Measurements from ENCODE around the gene TMEM150B.
"Not testable (repeated sequence)": the region's sequence is repeated elsewhere in the genome, so short reads cannot be mapped to it uniquely, and the experiment has no call there.

TMEM150B gene

GRCh38 chr19:55339105-55339888 is 14.2 kb upstream of the TMEM150B start, which contains the start of gene KMT5C:
TSS of gene KMT5C (plus strand) at chr19:55339876. CDS start at chr19:55341937, 2,061 bp downstream.
- Histone ChIP-seq H3K79me2 (ENCODE audit: insufficient read depth, low read length) (no peaks in the 10 kb centered on the region), H3K9me3 (ENCODE audit: low read length) (no peaks in the 10 kb centered on the region), H2AFZ (ENCODE audit: low read length) (peak within 1 kb of the TSS; percentile 72), H3K27me3 (ENCODE audit: insufficient read depth, low read length) (no peaks in the 10 kb centered on the region), H3K4me1 (ENCODE audit: insufficient read depth, low read length, severe bottlenecking) (peaks cover 25% of the 10 kb centered on the region), H3K9me2 (ENCODE audit: low read depth, low read length) (no peaks in the 10 kb centered on the region), H4K20me1 (ENCODE audit: insufficient read depth, low read length) (no peaks in the 10 kb centered on the region), H3K36me3 (ENCODE audit: insufficient read depth, low read length) (peaks cover 14% of the 10 kb centered on the region), H3K4me2 (ENCODE audit: low read length) (peak within 1 kb of the TSS; percentile 89), H3K27ac (ENCODE audit: low read depth, low read length, poor library complexity, severe bottlenecking) (peak within 1 kb of the TSS; percentile 62), H3K9ac (ENCODE audit: low read length) (peak within 1 kb of the TSS; percentile 85), H3K4me3 (ENCODE audit: low read depth, low read length, poor library complexity, severe bottlenecking) (peak within 1 kb of the TSS; percentile 73), H3F3A (ENCODE audit: insufficient read depth, low read length) (no peaks in the 10 kb centered on the region)
- TF ChIP-seq, protein P1, sequence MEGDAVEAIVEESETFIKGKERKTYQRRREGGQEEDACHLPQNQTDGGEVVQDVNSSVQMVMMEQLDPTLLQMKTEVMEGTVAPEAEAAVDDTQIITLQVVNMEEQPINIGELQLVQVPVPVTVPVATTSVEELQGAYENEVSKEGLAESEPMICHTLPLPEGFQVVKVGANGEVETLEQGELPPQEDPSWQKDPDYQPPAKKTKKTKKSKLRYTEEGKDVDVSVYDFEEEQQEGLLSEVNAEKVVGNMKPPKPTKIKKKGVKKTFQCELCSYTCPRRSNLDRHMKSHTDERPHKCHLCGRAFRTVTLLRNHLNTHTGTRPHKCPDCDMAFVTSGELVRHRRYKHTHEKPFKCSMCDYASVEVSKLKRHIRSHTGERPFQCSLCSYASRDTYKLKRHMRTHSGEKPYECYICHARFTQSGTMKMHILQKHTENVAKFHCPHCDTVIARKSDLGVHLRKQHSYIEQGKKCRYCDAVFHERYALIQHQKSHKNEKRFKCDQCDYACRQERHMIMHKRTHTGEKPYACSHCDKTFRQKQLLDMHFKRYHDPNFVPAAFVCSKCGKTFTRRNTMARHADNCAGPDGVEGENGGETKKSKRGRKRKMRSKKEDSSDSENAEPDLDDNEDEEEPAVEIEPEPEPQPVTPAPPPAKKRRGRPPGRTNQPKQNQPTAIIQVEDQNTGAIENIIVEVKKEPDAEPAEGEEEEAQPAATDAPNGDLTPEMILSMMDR (IDR thresholded peaks at IDR 0.05; ENCODE audit: low read length) = no peak
- no peak for TF ChIP-seq EZH2 (IDR thresholded peaks at IDR 0.05; ENCODE audit: borderline replicate concordance, low read length)

GRCh38 chr19:55336101-55336500 is 11.0 kb upstream of the TMEM150B start:
- Histone ChIP-seq H3K9ac (ENCODE audit: low read length) (no peak overlapping the region), H4K20me1 (ENCODE audit: insufficient read depth, low read length) (no peaks in the 10 kb centered on the region), H3K27me3 (ENCODE audit: insufficient read depth, low read length) (no peaks in the 10 kb centered on the region), H3K4me3 (ENCODE audit: low read depth, low read length, poor library complexity, severe bottlenecking) (no peak overlapping the region), H3K9me2 (ENCODE audit: low read depth, low read length) (no peaks in the 10 kb centered on the region), H3K4me2 (ENCODE audit: low read length) (no peak overlapping the region), H2AFZ (ENCODE audit: low read length) (no peak overlapping the region), H3K36me3 (ENCODE audit: insufficient read depth, low read length) (no peaks in the 10 kb centered on the region), H3K27ac (ENCODE audit: low read depth, low read length, poor library complexity, severe bottlenecking) (no peak overlapping the region), H3F3A (ENCODE audit: insufficient read depth, low read length) (no peaks in the 10 kb centered on the region), H3K4me1 (ENCODE audit: insufficient read depth, low read length, severe bottlenecking) (peaks cover 19% of the 10 kb centered on the region), H3K9me3 (ENCODE audit: low read length) (no peaks in the 10 kb centered on the region), H3K79me2 (ENCODE audit: insufficient read depth, low read length) (no peaks in the 10 kb centered on the region)
- no peak for TF ChIP-seq EZH2 (IDR thresholded peaks at IDR 0.05; ENCODE audit: borderline replicate concordance, low read length)
- TF ChIP-seq, protein P1 (IDR thresholded peaks at IDR 0.05; ENCODE audit: low read length) = no peak

GRCh38 chr19:55333870-55334269 is 8.7 kb upstream of the TMEM150B start:
- TF ChIP-seq, protein P1 (IDR thresholded peaks at IDR 0.05; ENCODE audit: low read length) = no peak
- TF ChIP-seq EZH2 (IDR thresholded peaks at IDR 0.05; ENCODE audit: borderline replicate concordance, low read length) = no peak
- Histone ChIP-seq H3K27me3 (ENCODE audit: insufficient read depth, low read length) (no peaks in the 10 kb centered on the region), H3K4me3 (ENCODE audit: low read depth, low read length, poor library complexity, severe bottlenecking) (no peak overlapping the region), H3K79me2 (ENCODE audit: insufficient read depth, low read length) (no peaks in the 10 kb centered on the region), H3K9me3 (ENCODE audit: low read length) (no peaks in the 10 kb centered on the region), H4K20me1 (ENCODE audit: insufficient read depth, low read length) (no peaks in the 10 kb centered on the region), H3K4me2 (ENCODE audit: low read length) (no peak overlapping the region), H3K9ac (ENCODE audit: low read length) (no peak overlapping the region), H3F3A (ENCODE audit: insufficient read depth, low read length) (no peaks in the 10 kb centered on the region), H3K36me3 (ENCODE audit: insufficient read depth, low read length) (no peaks in the 10 kb centered on the region), H3K9me2 (ENCODE audit: low read depth, low read length) (no peaks in the 10 kb centered on the region), H2AFZ (ENCODE audit: low read length) (no peak overlapping the region), H3K4me1 (ENCODE audit: insufficient read depth, low read length, severe bottlenecking) (peaks cover 8% of the 10 kb centered on the region), H3K27ac (ENCODE audit: low read depth, low read length, poor library complexity, severe bottlenecking) (no peak overlapping the region)

DNA sequence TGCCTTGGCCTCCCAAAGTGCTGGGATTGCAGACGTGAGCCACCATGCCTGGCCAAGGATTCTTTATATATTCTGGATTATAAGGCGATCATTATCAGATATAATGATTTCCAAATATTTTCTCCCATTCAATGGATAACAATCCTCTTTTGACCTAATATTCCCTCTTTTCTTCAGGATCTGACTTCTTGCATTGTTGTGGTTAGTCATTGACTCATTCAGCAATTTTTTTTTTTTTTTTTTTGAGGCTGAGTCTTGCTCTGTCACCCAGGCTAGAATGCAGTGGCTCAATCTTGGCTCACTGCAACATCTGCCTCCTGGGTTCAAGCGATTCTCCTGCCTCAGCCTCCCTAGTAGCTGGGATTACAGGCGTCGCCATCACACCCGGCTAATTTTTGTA is 4.7 kb upstream of the TMEM150B start:
- not testable (repeated sequence) for H3K4me1 ChIP-seq (ENCODE audit: insufficient read depth, low read length, severe bottlenecking); H3K27me3 ChIP-seq (ENCODE audit: insufficient read depth, low read length); H2AFZ ChIP-seq (ENCODE audit: low read length); H3K36me3 ChIP-seq (ENCODE audit: insufficient read depth, low read length); H3K9me3 ChIP-seq (ENCODE audit: low read length); H3K27ac ChIP-seq (ENCODE audit: low read depth, low read length, poor library complexity, severe bottlenecking); H3K79me2 ChIP-seq (ENCODE audit: insufficient read depth, low read length); H4K20me1 ChIP-seq (ENCODE audit: insufficient read depth, low read length); H3K9ac ChIP-seq (ENCODE audit: low read length); H3K9me2 ChIP-seq (ENCODE audit: low read depth, low read length); H3K4me2 ChIP-seq (ENCODE audit: low read length); H3K4me3 ChIP-seq (ENCODE audit: low read depth, low read length, poor library complexity, severe bottlenecking); H3F3A ChIP-seq (ENCODE audit: insufficient read depth, low read length)

DNA sequence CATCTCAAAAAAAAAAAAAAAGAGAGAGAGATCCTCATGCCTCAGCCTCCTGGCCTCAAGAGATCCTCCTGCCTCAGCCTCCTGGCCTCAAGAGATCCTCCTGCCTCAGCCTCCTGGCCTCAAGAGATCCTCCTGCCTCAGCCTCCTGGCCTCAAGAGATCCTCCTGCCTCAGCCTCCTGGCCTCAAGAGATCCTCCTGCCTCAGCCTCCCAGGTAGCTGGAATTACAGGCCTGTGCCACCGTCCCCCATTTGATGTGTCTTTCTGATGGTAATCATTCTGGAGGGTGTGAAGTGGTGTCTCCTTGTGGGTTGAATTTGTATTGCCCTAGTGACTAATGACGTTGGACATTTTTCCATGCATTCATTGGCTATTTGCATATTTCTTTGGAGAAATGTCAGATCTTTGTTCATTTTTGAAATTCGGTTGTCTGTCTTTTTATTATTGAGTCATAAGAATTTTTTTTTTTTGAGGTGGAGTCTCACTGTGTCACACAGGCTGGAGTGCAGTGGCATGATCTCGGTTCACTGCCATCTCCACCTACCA is 3.7 kb upstream of the TMEM150B start:
- H3K4me3 ChIP-seq (ENCODE audit: low read depth, low read length, poor library complexity, severe bottlenecking); H3K27ac ChIP-seq (ENCODE audit: low read depth, low read length, poor library complexity, severe bottlenecking); H3K4me2 ChIP-seq (ENCODE audit: low read length): not testable (repeated sequence)

More for the DNA sequence above, 3.7 kb upstream of the TMEM150B start:
- not testable (repeated sequence) for H3K27me3 ChIP-seq (ENCODE audit: insufficient read depth, low read length); H3K36me3 ChIP-seq (ENCODE audit: insufficient read depth, low read length); H3F3A ChIP-seq (ENCODE audit: insufficient read depth, low read length); H3K9ac ChIP-seq (ENCODE audit: low read length); H4K20me1 ChIP-seq (ENCODE audit: insufficient read depth, low read length); H3K9me2 ChIP-seq (ENCODE audit: low read depth, low read length); H3K79me2 ChIP-seq (ENCODE audit: insufficient read depth, low read length); H2AFZ ChIP-seq (ENCODE audit: low read length); H3K9me3 ChIP-seq (ENCODE audit: low read length); H3K4me1 ChIP-seq (ENCODE audit: insufficient read depth, low read length, severe bottlenecking)

Measured in OCI-LY1 (cell line).